Activated CD4-positive, alpha-beta T cell treated with anti-CD3 and anti-CD28 coated beads for 36 hours (primary cell): ENCODE data around the gene AMMECR1. TPM values are rescaled to one million over a fixed set of nuclear protein-coding genes. Genes with fewer than 3 reads are reported as not detected.
"Not testable (repeated sequence)": the region's sequence is repeated elsewhere in the genome, so short reads cannot be mapped to it uniquely, and the experiment has no call there.

Source experiments
- ATAC-seq: fragments of 200-7000 bp; cut with Tn5 transposase; one replicate; pipeline ENCODE4 v1.10.0; 2021; ENCODE audit warnings: mild to moderate bottlenecking, moderate library complexity
- CTCF ChIA-PET: fragments of 350-600 bp; sonication (Branson Sonifier 250); formaldehyde crosslinking; loops from one replicate; lab custom pipeline; 2021; ENCODE audit warnings: antibody characterized with exemption; lab: Charles Lee
- POLR2A ChIA-PET: fragments of 350-600 bp; sonication (Branson Sonifier 250); formaldehyde crosslinking; loops from one replicate; lab custom pipeline; 2021; ENCODE audit warnings: antibody characterized with exemption, inconsistent platforms; lab: Charles Lee
- DNase-seq: peaks from one replicate; pipeline ENCODE4 v3.0.0-alpha.2; 2020
- H3K27ac Mint-ChIP-seq: one replicate; pipeline ENCODE4 v1.8.0; 2021; ENCODE audit warnings: mixed read lengths
- H3K27me3 Mint-ChIP-seq: one replicate; pipeline ENCODE4 v1.8.0; 2021; ENCODE audit warnings: mixed read lengths
- H3K36me3 Mint-ChIP-seq: one replicate; pipeline ENCODE4 v1.8.0; 2021; ENCODE audit warnings: low read depth, mixed read lengths
- H3K4me1 Mint-ChIP-seq: one replicate; pipeline ENCODE4 v1.8.0; 2021; ENCODE audit warnings: mixed read lengths
- H3K4me3 Mint-ChIP-seq: one replicate; pipeline ENCODE4 v1.8.0; 2021; ENCODE audit warnings: mild to moderate bottlenecking, moderate library complexity, mixed read lengths
- H3K9me3 Mint-ChIP-seq: one replicate; pipeline ENCODE4 v1.8.0; 2021; ENCODE audit warnings: low read depth, mixed read lengths
- intact Hi-C, 2 experiments: fragments of 100-400 bp; cut with DNase I in 1 of 2; cut with micrococcal nuclease in 1 of 2; formaldehyde crosslinking; loops; one replicate each; pipeline versions ENCODE4 v1.14.2 to v1.15.1; 2022 to 2024; cut with DNase I, micrococcal nuclease
- total RNA-seq, 2 experiments: library from RNA; stranded (reverse); gene quantifications; one replicate each; pipeline ENCODE4 v1.2.3, GENCODE V29; 2021

The AMMECR1 gene
- total RNA-seq, 2 experiments from 2014 or later = 6.9 to 7.6 TPM

DNA sequence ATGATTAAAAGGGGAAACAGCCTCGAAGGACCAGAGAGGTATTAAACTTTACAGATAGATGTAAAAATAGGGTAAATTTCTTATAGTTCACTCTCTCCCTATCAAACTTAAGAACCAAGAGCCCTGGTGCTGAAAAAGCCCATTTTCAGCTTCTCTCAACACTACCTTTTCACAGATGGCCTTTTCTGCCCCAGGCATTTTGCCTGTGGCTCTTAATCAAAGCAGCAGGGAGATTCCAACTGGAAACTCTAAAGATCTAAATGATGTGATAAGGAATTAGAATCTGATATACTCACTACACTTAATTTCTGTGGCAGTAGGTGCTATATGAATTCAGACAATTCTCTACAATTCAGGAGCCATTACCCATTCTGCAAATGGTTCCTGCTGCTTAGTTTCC, 60.0 kb downstream of the AMMECR1 start:
- Mint-ChIP-seq H3K27ac (no peak overlapping the region), H3K4me1 (peaks cover 15% of the 10 kb centered on the region), H3K27me3 (no peaks in the 10 kb centered on the region), H3K36me3 (peaks cover 2% of the 10 kb centered on the region), H3K4me3 (no peak overlapping the region), H3K9me3 (no peaks in the 10 kb centered on the region)
- ChIA-PET CTCF (interaction anchor here (1.2 kb wide), 1 partner anchor 46 kb away, joined by 3 read pairs; no protein-coding TSS in a partner anchor), POLR2A (no interaction called here)
- DNase-seq = no peak
- no peak for ATAC-seq
- intact Hi-C loops = no loop called here

- no peak overlapping the region for H3K4me3 Mint-ChIP-seq
- no peaks in the 10 kb centered on the region for H3K27me3 Mint-ChIP-seq
- intact Hi-C loops = no loop called here
- peaks cover 11% of the 10 kb centered on the region for H3K4me1 Mint-ChIP-seq
- H3K9me3 Mint-ChIP-seq = no peaks in the 10 kb centered on the region
- H3K27ac Mint-ChIP-seq = no peak overlapping the region
- H3K36me3 Mint-ChIP-seq = peaks cover 3% of the 10 kb centered on the region
- ChIA-PET POLR2A (no interaction called here), CTCF (no interaction called here)
- ATAC-seq = no peak
- DNase-seq = no peak
These were observed 65.2 kb downstream of the AMMECR1 start for GRCh38 chrX:110252711-110253110.

GRCh38 chrX:110251961-110252360, 65.9 kb downstream of the AMMECR1 start:
- CTCF ChIA-PET = no interaction called here
- intact Hi-C loops = no loop called here
- DNase-seq = no peak

DNA sequence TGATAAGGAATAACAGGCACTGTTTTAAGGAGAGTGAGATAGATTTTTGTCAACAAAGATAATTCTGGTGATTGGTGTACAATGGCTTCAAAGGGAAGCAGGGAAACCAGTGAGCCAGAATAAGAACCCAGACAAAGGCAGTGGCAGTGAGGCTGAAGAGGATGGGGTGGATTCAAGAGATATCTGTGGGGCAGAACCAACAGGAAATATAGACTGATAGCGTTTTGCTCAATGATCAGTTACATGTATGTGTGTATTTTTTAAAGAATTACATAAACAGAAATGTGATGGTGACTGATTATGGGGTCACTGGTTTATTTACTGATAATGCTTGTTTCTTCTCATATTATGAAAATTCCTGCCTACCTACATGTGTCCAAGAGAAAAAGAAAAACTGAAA, 66.4 kb downstream of the AMMECR1 start:
- no peak for DNase-seq
- intact Hi-C loops = no loop called here
- ChIA-PET POLR2A (no interaction called here), CTCF (no interaction called here)
- H3K27ac Mint-ChIP-seq = no peak overlapping the region
- no peaks in the 10 kb centered on the region for H3K9me3 Mint-ChIP-seq
- no peaks in the 10 kb centered on the region for H3K27me3 Mint-ChIP-seq
- H3K4me3 Mint-ChIP-seq = no peak overlapping the region
- H3K36me3 Mint-ChIP-seq = peaks cover 3% of the 10 kb centered on the region
- peaks cover 17% of the 10 kb centered on the region for H3K4me1 Mint-ChIP-seq
- no peak for ATAC-seq

More at GRCh38 chrX:110251961-110252360, 65.9 kb downstream of the AMMECR1 start:
- Mint-ChIP-seq H3K27me3 (no peaks in the 10 kb centered on the region), H3K9me3 (no peaks in the 10 kb centered on the region), H3K4me1 (peaks cover 12% of the 10 kb centered on the region), H3K27ac (no peak overlapping the region), H3K4me3 (no peak overlapping the region), H3K36me3 (peaks cover 3% of the 10 kb centered on the region)
- no peak for ATAC-seq
- POLR2A ChIA-PET = no interaction called here

DNA sequence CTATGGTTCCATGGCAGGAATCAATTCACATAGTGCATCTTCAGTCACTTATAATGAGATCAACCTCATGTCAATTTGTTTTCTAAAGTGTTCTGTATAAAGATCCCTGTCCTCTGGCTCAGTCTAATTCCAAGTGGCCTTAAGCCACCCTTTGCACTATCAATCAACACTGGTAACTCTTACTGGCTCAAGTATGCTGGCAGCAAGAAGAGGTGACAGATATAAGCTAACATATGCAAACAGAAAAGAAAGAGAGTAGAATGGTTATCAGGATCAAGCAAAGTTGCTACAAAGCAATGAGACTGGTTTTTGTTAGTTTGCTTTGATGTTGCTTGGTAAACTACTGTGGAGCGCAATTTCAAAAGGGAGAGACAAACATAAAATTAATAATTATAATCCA, 67.0 kb downstream of the AMMECR1 start:
- POLR2A ChIA-PET = no interaction called here
- Mint-ChIP-seq H3K4me1 (peaks cover 22% of the 10 kb centered on the region), H3K36me3 (peaks cover 3% of the 10 kb centered on the region), H3K9me3 (no peaks in the 10 kb centered on the region), H3K27ac (no peak overlapping the region), H3K4me3 (no peak overlapping the region), H3K27me3 (no peaks in the 10 kb centered on the region)
- ATAC-seq (no peak), DNase-seq (no peak)
- CTCF ChIA-PET = no interaction called here
- intact Hi-C loops = no loop called here

- no peak for ATAC-seq
- DNase-seq = no peak
- no peak overlapping the region for H3K27ac Mint-ChIP-seq
- H3K4me3 Mint-ChIP-seq = no peak overlapping the region
- no peaks in the 10 kb centered on the region for H3K27me3 Mint-ChIP-seq
- no peaks in the 10 kb centered on the region for H3K9me3 Mint-ChIP-seq
- H3K36me3 Mint-ChIP-seq = peaks cover 5% of the 10 kb centered on the region
- intact Hi-C loops = no loop called here
- CTCF ChIA-PET = no interaction called here
- H3K4me1 Mint-ChIP-seq = peaks cover 36% of the 10 kb centered on the region
- POLR2A ChIA-PET = no interaction called here
These were observed 69.3 kb downstream of the AMMECR1 start for GRCh38 chrX:110248578-110248977.

GRCh38 chrX:110245011-110245410, 72.9 kb downstream of the AMMECR1 start:
- Mint-ChIP-seq H3K36me3 (peaks cover 13% of the 10 kb centered on the region), H3K9me3 (peaks cover 10% of the 10 kb centered on the region), H3K4me3 (no peak overlapping the region), H3K27ac (no peak overlapping the region), H3K4me1 (peaks cover 33% of the 10 kb centered on the region), H3K27me3 (no peaks in the 10 kb centered on the region)
- POLR2A ChIA-PET = no interaction called here
- CTCF ChIA-PET = interaction anchor here (0.7 to 1.3 kb wide), 3 partner anchors 99 to 167 kb away, joined by 3 read pairs; no protein-coding TSS in a partner anchor
- no peak for DNase-seq
- intact Hi-C loops = no loop called here
- no peak for ATAC-seq

DNA sequence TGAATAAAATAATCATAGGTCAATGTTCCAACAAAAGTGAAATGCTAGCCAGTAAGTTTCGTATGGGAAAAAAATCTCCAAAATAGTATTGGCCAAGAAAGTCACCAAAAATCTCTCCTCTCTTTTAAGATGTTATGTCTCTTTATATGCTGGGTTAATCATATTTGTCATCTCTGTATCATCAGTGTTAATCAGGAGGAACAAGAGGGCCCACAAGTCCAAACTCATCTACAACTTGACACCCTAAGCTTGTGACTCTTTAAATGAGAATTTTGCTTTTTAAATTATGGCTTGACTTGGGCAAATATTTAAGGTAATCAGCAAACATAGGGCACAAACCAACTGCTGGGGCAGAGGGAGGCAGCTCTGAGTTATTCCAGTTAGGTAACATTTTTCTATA, 75.5 kb downstream of the AMMECR1 start:
- peaks cover 14% of the 10 kb centered on the region for H3K9me3 Mint-ChIP-seq
- intact Hi-C loops = no loop called here

GRCh38 chrX:110241816-110242215, 76.1 kb downstream of the AMMECR1 start:
- H3K9me3 Mint-ChIP-seq = peaks cover 14% of the 10 kb centered on the region
- H3K4me1 Mint-ChIP-seq = peaks cover 42% of the 10 kb centered on the region
- intact Hi-C loops = no loop called here
- no peak overlapping the region for H3K27ac Mint-ChIP-seq
- no peak overlapping the region for H3K4me3 Mint-ChIP-seq
- H3K27me3 Mint-ChIP-seq = no peaks in the 10 kb centered on the region
- peaks cover 20% of the 10 kb centered on the region for H3K36me3 Mint-ChIP-seq
- CTCF ChIA-PET = no interaction called here
- POLR2A ChIA-PET = no interaction called here
- DNase-seq (no peak), ATAC-seq (no peak)

More for the DNA sequence above, 75.5 kb downstream of the AMMECR1 start:
- ATAC-seq = no peak
- ChIA-PET CTCF (no interaction called here), POLR2A (interaction anchor here (0.6 kb wide), 1 partner anchor 780 kb away, joined by 4 read pairs; no protein-coding TSS in a partner anchor)
- peaks cover 41% of the 10 kb centered on the region for H3K4me1 Mint-ChIP-seq
- no peak for DNase-seq
- no peak overlapping the region for H3K27ac Mint-ChIP-seq
- no peaks in the 10 kb centered on the region for H3K27me3 Mint-ChIP-seq
- peaks cover 20% of the 10 kb centered on the region for H3K36me3 Mint-ChIP-seq
- no peak overlapping the region for H3K4me3 Mint-ChIP-seq

DNA sequence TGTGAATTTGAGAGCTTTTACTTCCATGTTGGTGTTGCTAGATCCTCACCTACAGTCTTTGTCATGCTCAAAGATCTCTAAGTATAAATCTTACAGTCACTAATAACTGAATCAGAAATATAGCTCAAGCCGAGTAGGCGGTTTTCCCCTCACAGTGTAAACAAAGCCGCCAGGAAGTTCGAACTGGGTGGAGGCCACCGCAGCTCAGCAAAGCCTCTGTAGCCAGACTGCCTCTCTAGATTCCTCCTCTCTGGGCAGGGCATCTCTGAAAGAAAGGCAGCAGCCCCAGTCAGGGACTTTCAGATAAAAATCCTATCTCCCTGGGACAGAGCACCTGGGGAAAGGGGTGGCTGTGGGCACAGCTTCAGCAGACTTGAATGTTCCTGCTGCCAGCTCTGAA, 79.6 kb downstream of the AMMECR1 start:
- intact Hi-C loops, POLR2A ChIA-PET, H3K27me3 Mint-ChIP-seq, H3K4me3 Mint-ChIP-seq: not testable (repeated sequence)
- DNase-seq (peak; percentile 37), ATAC-seq (peak; percentile 26)
- Mint-ChIP-seq H3K9me3 (peaks cover 17% of the 10 kb centered on the region), H3K27ac (peak overlapping the region; percentile 75), H3K4me1 (peaks cover 22% of the 10 kb centered on the region), H3K36me3 (peaks cover 23% of the 10 kb centered on the region)
- CTCF ChIA-PET = interaction anchor here (0.5 to 0.6 kb wide), 3 partner anchors 16 to 167 kb away, joined by 3 read pairs; no protein-coding TSS in a partner anchor

- H3K4me1 Mint-ChIP-seq = peaks cover 44% of the 10 kb centered on the region
- H3K9me3 Mint-ChIP-seq, H3K27me3 Mint-ChIP-seq, H3K27ac Mint-ChIP-seq, DNase-seq, ATAC-seq, H3K4me3 Mint-ChIP-seq, CTCF ChIA-PET, POLR2A ChIA-PET: not testable (repeated sequence)
- peaks cover 22% of the 10 kb centered on the region for H3K36me3 Mint-ChIP-seq
- intact Hi-C loops = loop anchor here in 1 of 2 experiments (2.0 kb wide), 1 partner anchor 79 kb away; no protein-coding TSS in a partner anchor
These were observed 86.4 kb downstream of the AMMECR1 start for GRCh38 chrX:110231485-110231884.

DNA sequence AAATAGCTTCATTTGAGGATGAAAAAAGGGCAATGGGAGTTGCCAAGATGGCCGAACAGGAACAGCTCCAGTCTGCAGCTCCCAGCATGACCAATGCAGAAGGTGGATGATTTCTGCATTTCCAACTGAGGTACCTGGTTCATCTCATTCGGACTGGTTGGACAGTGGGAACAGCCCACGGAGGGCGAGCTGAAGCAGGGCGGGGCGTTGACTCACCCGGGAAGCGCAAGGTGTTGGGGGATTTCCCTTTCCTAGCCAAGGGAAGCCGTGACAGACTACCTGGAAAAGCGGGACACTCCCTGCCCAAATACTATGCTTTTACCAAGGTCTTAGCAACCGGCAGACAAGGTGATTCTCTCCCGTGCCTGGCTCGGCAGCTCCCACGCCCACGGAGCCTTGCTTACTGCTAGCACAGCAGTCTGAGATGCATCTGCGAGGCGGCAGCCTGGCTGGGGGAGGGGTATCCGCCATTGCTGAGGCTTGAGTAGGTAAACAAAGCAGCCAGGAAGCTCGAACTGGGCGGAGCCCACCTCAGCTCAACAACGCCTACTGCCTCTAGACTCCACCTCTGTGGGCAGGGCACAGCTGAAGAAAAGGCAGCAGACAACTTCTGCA, 88.3 kb downstream of the AMMECR1 start:
- Mint-ChIP-seq H3K27ac (peak overlapping the region; percentile 73), H3K36me3 (peaks cover 19% of the 10 kb centered on the region), H3K4me1 (peaks cover 47% of the 10 kb centered on the region), H3K4me3 (peak overlapping the region; percentile 61)
- CTCF ChIA-PET = interaction anchor here (0.9 to 1.2 kb wide), 3 partner anchors 24 to 88 kb away, joined by 3 to 4 read pairs (median 4); partner anchors contain the start of gene AMMECR1
- POLR2A ChIA-PET = interaction anchor here (0.9 to 1.0 kb wide), 2 partner anchors 25 to 75 kb away, joined by 3 read pairs; no protein-coding TSS in a partner anchor
- ATAC-seq = peak; percentile 23
- H3K27me3 Mint-ChIP-seq, H3K9me3 Mint-ChIP-seq: not testable (repeated sequence)
- intact Hi-C loops = loop anchor here (2.0 to 10.0 kb wide), 2 partner anchors 81 to 85 kb away; partner anchors contain the start of gene AMMECR1 (in 1 of the 2)
- peak; percentile 85 for DNase-seq
